GM20431 (cell line): ENCODE results near the gene PRSS48.
"Not testable (repeated sequence)": the region's sequence is repeated elsewhere in the genome, so short reads cannot be mapped to it uniquely, and the experiment has no call there.

ENCODE experiments used
- in situ Hi-C: fragments of 300-500 bp; cut with MseI, MboI; formaldehyde crosslinking; loops from one replicate; pipeline ENCODE4 v1.15.0; 2020; ENCODE audit warnings: low sequenced_read_pairs; ENCODE audit not compliant: unreplicated experiment

The PRSS48 gene

DNA sequence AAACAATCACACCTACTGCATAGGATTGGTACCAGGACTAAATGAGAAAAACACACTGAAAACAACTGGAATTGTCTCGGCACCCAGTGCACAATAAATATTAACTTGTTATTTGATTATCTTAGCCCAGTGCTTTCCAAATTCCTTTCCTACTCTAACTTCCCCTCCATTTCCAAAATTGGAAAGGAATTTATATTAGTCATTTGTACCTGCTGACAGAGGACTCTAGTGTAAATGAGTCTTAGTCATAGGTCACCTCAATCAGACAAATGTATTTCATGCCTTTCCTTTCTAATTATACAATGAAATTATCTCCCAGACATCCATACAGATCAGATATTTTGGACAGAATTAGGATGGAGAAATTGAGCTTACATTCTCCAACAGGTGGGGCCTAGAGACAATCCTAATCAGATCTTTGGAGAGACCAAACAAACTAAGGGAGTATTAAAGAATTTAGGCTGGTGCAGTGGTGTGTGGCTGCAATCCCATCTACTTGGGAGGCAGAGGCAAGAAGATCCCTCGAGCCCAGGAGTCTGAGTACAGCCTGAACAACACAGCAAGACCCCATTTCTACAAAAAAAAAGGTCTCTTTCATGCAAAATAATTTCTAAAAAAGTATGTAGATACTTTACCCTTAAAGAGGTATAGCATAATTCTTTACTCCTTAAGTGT is 38.4 kb downstream of the PRSS48 start:
- in situ Hi-C loops, result no loop called here

DNA sequence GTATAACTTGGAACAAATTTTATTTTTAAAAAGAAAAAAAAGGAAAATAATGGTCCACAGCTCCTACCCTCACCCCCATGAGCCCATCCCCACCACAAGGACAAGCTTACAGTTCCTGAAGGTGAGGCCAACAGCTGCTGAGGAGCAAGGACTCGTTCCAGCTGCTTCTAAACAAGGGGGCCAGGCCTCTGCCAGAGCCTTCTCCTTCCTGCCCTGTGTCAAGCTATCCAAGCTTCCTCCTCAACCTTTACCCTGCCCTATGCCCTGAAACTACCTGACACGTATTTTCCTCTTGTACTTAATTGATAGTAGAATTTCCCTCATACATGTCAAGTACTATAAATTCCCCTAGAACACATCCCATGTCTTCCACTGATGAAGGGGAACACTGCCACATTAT is 39.7 kb downstream of the PRSS48 start:
- in situ Hi-C loops, result no loop called here

DNA sequence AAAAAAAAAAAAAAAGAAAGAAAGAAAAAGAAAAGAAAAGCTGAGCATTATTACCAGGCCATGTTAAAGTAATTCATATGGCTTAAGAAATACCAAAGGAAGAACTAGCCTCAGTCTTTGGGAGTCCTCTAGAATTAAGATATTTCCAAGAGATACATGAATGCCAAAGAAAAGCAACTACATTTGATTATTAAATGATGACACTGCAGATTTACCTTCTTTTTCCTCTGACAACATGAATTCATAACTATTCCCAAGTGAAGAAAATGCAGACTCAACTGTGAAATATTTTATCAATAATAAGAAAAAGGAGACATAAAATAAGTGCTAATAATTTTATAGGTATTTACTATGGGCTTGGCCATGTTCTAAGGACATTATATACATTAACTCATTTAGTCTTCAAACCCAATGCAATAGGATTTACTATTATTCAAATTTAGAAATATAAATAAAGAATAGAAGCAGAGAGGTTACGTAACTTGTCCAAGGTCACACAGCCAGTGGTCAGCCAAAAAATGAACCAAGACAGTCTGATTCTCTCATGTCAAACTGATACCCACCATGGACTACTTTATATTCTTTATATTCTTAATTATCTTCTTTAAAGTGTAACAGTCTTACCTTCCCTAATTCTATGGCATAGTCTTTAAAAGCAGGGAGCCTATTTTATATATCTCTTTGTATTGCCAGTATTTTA is 41.5 kb downstream of the PRSS48 start:
- in situ Hi-C loops, result no loop called here

DNA sequence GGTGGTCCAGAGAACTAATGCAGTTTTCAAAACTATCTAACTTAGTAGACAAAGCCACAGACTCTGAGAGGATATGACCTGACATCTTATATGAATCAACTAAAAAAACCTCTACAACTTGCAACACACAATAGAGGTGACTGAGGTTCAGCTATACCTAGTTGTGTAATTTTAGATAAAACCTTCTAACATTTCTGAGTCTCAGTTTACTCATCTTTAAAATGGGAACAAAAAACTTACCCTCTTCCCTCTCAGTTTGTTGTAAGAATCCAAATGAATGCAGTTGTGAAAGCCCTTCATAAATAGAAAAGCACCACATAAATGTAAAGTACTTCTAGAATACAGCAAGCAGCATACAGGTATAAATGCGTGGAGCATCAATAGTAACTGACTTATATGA is 42.5 kb downstream of the PRSS48 start:
- in situ Hi-C loops, result no loop called here

DNA sequence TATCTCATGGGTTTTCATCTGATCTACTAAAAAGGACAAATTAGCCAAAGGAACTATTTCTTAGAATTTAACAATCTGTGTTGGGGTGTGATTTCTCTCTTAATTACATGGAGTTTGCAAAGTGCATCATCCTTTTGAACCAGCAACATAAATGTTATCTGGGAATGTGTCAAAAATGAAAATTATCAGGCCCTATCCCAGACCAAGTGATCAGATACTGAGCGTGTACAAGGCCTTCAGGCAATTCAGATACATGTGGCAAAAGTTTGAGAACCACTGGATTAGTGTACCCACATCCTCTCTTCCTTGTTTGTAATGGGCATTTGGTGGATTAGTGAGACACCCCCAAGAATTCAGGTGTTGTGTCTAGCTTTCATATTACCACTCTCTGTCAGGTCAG is 44.6 kb downstream of the PRSS48 start:
- in situ Hi-C loops, result no loop called here

DNA sequence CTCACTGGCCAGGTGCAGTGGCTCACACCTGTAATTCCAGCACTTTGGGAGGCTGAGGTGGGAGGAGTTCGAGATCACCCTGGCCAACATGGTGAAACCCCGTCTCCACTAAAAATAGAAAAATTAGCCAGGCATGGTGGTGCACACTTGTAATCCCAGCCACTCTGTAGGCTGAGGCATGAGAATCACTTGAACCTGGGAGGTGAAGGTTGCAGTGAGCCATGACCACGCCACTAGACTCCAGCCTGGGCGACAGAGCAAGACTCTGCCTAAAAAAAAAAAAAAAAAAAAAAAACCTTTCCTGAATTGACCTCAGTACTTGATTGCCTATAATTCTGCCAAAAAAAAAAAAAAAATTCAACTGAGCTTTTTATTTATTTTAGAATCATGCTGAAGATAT is 45.2 kb downstream of the PRSS48 start:
- in situ Hi-C loops, result not testable (repeated sequence)

DNA sequence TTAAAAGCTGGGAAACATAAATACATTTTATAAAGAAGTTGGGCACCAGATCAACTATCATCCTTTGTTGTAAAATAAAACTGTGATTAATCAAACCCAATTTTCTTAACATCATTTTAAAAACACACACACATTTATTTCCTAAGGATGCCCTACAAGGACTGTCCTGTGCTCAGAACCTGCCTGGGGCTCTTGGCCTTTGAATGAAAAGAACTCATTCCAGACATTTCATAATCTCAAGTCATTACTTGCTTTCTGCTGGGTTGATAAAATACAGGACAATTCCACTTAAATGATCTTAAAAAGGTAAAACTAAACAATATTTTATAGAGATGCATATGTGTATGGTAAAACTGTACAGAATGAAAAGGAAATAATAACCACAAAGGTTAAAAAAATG is 45.6 kb downstream of the PRSS48 start:
- in situ Hi-C loops, result no loop called here

DNA sequence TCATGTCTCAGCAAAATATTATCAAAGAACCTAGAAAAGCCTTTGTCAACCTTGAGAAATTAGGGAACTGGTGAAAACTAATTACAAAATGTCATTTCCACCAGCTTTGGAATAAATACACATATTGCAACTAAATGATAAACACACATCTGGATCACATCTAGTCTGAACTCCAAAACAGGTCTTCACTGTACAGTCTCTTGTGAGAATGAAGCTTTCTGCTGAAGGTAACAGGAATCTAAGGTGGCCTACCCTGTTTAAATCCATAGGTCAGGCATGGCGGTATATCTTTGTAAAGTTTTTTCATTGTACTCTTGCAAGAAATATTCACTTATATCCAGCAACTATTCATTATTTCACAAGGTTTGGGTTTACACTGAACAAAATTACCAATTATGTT is 46.7 kb downstream of the PRSS48 start:
- in situ Hi-C loops, result no loop called here

DNA sequence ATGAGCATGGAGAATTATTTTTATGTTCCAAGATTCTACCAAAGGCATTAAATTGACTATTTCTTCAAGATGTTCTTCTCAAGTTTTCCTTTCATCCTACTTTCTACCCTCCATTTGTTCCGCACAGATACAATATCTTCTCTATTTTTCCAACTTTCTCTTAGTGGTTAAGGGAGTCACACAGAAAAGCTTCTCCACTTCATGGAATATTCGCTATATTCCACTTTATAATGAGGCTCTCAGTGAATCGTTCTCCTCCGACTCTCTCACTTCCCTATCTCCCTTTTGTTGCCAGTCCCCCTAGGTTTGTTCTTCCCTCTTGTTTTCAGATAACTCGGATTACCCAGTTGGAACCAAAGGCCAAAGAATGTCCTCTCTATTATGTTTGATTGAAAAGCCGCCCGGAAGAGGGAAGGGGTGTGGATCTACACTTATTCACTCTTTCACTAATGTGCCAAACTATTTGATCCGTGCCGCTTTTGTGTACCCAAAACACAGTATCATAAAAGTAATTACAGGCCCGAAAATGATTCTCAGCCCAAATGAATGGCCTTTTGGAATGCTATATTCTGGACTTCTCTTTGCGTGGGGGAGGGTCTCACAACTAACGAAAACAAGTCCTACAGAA is 47.3 kb downstream of the PRSS48 start:
- in situ Hi-C loops, result no loop called here

DNA sequence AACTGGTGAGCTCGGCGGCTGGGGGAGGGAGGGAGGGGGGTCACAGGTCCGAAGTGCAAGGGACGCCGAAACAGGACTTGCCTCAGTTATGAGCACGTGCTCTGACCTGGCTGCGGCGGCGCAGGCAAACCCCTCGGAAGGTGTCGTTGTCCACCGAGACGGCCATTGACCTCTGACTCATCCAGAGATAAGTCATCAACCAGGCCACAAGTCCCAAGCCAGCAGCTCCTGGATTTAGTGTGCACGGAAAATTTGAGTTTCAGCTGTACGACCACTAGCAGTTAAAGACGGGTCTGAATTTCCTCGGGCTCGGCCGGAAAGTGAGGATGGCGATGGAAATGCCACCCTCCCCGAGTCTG is 47.8 kb downstream of the PRSS48 start:
- in situ Hi-C loops, result no loop called here

DNA sequence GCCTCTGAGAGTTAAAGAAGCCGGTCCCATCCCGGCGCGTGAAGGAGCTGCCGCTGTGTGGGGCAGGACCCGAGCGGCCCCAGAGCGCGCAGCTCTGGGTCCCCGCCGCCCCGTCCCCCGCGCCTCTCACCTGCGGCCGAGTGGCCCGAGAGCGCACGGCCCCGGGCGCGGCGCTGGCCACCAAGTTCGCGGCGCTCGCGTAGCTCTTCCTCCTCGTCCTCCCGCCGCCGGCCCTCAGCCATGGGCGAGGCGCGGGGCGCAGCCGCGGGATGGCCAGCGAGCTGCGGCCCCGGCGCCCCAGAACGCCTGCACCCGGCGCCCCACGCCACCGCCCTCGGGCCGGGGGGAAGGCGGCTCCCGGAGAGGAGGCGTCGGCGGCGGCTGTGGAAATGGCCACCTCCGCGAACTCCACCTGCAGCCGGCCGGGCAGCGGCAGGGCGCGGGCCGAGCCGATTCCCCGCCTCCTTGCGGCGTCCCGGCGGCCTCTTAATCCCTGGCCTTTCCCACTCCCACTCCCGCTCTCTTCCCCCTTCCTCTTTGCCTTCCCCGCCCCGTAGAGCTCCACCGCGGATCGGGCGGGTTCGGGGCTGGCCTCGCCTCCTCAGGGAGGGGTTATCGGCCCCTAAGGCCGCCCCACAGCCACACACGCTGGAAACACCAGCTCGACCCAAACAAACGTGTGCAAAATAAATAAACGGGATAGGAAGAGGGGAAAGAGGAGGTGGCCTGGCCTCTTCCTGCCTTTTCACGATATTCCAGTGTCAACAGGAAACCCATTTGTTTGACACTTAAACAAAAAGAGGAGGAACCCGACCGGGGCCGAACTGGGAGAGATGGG is 48.4 kb downstream of the PRSS48 start, which contains the start of gene SH3D19:
Gene SH3D19 (minus strand): TSS at position 495 of the 838 bp plus-strand sequence. CDS start 253 bp downstream, at position 242.
- in situ Hi-C loops, result no loop called here

DNA sequence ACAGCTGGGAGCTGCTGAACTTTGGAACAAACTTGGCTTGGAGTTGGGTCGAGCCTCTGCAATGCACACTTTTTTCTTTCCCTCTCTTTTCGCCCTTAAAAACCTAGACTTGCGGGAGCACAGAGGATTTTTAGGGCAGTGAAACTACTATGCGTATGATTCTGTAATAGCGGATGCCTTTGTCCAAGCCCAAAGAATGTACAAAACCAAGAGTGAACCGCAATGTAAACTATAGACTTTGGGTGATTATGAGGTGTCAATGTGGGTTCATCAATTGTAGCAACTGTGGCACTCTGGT is 48.9 kb downstream of the PRSS48 start:
- in situ Hi-C loops, result no loop called here

DNA sequence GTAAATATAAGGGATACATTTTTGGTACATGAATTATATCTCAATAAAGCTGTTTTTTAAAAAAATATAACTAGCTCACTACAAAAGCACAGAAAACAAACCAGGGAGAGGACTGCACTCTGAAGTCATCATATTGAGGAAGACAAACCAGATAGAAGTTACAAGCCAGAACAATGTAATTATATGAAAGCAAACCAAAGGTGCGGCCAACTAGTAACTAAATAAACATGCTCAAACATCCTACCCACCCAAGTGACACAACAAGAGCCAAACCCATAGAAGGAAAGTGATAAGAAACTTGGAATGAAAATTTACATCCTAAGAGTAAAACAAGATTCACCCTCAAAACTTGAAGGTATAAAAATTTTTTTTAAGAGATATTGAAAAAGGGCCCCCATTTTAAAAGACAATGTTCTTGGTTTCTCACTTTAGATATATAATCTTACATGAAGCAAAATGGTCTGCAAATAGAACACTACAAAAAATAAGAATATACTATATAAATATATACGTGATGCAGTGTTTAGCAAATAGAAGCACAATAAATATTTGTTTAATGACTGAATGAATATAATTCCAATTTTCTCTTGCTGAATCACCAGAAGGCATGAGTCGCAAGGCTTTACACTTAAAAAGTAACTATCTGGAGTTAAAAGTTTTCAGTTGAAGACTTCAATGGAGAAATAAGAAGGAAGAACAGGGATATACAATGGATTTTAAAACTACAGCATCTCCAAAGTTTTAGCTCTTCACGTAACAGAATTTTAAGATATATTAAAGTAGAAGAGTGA is 52.5 kb downstream of the PRSS48 start:
- in situ Hi-C loops, result no loop called here

DNA sequence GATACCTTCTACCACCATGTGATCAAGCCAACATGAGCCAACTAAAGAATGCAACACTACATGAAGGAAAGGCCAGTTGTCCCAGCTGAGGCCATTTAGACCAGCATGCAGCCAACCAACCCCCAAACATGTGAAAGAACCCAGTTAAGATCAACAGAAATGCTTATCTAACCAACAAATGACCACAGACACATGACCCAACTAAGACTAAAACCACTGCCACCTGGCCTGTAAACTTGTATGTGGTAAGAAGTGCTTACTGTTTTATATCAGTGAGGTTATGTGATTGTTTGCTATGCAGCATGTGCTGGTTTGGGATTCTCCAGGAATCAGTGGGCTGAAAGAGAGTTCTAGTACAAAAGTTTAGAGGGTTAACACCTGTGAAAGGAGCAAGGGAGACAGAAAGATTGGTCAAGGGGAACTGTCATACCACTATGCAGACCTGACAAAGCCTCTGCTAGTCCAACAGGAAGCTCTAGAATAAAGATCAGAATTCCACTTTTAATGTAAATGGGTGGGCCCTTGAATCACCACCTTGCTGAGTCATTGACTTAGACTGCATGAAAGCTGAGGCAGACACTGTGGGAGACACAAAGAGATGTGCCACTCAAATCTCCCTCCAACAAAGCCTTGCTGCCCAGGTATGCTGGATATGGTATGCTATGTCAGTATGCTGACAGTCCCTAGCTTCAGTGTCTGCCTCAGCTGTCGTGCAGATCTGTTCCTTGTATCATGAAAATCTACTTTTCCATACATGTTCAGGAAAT is 54.5 kb downstream of the PRSS48 start:
- in situ Hi-C loops, result no loop called here

DNA sequence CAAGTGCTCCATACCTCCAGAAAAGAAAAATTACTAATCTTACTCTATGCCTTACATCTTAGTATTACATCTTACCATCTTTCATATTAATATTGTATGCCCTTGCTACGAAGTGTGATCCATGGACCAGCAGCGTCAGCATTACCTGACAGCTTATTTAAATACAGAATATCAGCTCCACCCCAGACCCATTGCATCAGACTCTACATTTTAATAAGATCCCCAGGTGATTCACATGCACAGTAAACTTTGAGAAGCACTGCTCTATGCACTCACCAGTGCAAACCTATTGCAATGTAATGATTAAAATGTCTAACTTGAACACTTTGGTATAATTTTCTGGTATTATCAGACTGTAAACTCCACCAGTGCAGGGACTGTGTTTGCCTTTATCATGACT is 62.5 kb downstream of the PRSS48 start:
- in situ Hi-C loops, result no loop called here

DNA sequence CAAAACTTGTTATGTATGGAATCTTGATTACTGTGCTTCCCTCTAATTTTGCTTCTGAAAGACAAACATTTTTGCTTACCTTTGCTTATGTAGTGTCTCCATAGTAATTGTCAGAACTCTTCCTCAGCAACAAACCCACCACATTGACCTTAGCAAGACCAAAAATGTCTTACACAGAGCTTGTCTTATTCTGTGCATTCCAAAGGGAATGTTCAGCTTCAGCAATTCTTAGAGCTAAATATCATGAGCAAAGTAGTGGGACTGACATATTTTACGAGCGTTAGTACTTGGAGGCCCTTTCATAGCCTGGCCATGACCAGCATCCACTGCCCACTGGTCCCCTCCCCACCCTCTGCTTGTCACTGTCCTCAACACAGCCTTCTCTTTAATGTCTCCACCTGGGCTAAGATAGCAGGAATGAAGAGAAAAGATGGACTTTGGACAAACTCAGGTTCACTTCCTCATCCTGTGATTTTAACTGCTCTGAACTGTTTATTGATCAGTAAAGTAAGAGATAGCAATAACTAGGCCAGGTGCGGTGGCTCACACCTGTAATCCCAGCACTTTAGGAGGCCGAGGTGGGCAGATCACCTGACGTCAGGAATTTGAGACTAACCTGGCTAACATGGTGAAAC is 63.9 kb downstream of the PRSS48 start:
- in situ Hi-C loops, result no loop called here
